HFFc6 (cell line): ENCODE measurements around the gene HOPX. TPM values are rescaled to one million over a fixed set of nuclear protein-coding genes. Genes with fewer than 3 reads are reported as not detected.
A peak's percentile ranks its signal among the peaks of the same experiment; 100 is the strongest.

Experiments used
- DNase-seq: peaks from one replicate; pipeline ENCODE4 v3.0.0-alpha.2; 2018
- H3K27ac Mint-ChIP-seq: 2 replicates; pipeline ENCODE4 v1.8.0; 2020; ENCODE audit warnings: mild to moderate bottlenecking, mixed read lengths
- H3K27me3 Mint-ChIP-seq: 2 replicates; pipeline ENCODE4 v1.8.0; 2021; ENCODE audit warnings: mild to moderate bottlenecking, moderate library complexity, mixed read lengths; ENCODE audit not compliant: insufficient read depth
- H3K36me3 Mint-ChIP-seq: 2 replicates; pipeline ENCODE4 v1.8.0; 2021; ENCODE audit warnings: low read depth, mixed read lengths
- H3K4me1 Mint-ChIP-seq: 2 replicates; pipeline ENCODE4 v1.8.0; 2020; ENCODE audit warnings: low read depth, mixed read lengths
- H3K4me3 Mint-ChIP-seq: 2 replicates; pipeline ENCODE4 v1.8.0; 2020; ENCODE audit warnings: mild to moderate bottlenecking, moderate library complexity, mixed read lengths
- H3K9me3 Mint-ChIP-seq: 2 replicates; pipeline ENCODE4 v1.8.0; 2020; ENCODE audit warnings: mild to moderate bottlenecking, mixed read lengths
- total RNA-seq, 6 experiments: library from RNA; stranded (reverse); fragmentation: NEBNext Ultra II Directional; extraction: Animal tissue kit (Norgen Biotek cat#: 25700); gene quantifications; 2 replicates in 1 of 6; 3 replicates in 5 of 6; pipeline ENCODE4 v1.2.3, GENCODE V29; 2021
- TF ChIP-seq, protein P1 (sequence below): fragments of 200-600 bp; sonication (generic); IDR thresholded peaks from 2 replicates; pipeline ENCODE4 v1.5.0; 2021; ENCODE audit warnings: antibody characterized with exemption, mild to moderate bottlenecking

Gene HOPX
- total RNA-seq, 6 experiments from 2014 or later, result not detected

DNA sequence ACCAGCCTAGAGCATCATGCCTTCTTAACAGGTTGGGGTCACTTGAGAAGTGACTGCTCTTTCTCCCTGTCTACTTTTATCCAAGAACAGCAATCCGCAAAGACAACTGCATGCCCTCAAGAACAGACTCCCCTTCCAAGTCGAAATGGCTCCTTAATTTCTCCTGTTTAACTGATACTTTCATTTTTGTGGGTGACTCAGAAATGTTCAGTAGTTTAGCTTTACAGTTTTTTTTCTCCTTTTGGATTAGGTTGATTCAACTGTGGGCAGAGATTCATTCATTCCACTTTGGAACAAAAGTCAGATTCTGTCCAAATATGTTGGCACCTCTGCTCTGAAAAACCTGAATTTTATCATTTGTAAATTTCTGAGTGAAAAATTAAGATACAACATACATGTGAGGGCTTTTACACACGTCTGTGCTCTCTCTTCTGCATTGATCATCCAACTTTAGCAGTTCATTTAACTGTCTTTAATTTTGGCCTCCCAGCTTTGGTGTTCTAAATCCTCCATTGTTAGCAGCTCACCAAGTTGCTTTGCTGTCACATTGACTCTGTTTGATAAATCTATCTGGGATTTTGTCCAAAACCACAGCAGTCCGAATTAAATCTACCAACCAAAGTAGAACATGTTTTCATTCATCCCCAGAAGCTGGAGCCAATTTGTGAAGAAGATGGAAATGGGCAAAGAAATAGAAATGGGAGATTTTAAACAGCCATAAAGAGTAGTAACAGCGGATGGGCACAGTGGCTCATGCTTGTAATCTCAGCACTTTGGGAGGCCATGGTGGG lies 50.0 kb downstream of the HOPX start:
- no peak for DNase-seq
- Mint-ChIP-seq H3K36me3 (peaks cover 11% of the 10 kb centered on the region; the same call in 1 of the 2 replicates), H3K27me3 (peaks cover 8% of the 10 kb centered on the region), H3K4me3 (peak overlapping the region; percentile 41; the same call in 1 of the 2 replicates), H3K4me1 (peaks cover 8% of the 10 kb centered on the region), H3K9me3 (peaks cover 12% of the 10 kb centered on the region), H3K27ac (no peak overlapping the region)
- TF ChIP-seq, protein P1, sequence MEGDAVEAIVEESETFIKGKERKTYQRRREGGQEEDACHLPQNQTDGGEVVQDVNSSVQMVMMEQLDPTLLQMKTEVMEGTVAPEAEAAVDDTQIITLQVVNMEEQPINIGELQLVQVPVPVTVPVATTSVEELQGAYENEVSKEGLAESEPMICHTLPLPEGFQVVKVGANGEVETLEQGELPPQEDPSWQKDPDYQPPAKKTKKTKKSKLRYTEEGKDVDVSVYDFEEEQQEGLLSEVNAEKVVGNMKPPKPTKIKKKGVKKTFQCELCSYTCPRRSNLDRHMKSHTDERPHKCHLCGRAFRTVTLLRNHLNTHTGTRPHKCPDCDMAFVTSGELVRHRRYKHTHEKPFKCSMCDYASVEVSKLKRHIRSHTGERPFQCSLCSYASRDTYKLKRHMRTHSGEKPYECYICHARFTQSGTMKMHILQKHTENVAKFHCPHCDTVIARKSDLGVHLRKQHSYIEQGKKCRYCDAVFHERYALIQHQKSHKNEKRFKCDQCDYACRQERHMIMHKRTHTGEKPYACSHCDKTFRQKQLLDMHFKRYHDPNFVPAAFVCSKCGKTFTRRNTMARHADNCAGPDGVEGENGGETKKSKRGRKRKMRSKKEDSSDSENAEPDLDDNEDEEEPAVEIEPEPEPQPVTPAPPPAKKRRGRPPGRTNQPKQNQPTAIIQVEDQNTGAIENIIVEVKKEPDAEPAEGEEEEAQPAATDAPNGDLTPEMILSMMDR, result no peak

DNA sequence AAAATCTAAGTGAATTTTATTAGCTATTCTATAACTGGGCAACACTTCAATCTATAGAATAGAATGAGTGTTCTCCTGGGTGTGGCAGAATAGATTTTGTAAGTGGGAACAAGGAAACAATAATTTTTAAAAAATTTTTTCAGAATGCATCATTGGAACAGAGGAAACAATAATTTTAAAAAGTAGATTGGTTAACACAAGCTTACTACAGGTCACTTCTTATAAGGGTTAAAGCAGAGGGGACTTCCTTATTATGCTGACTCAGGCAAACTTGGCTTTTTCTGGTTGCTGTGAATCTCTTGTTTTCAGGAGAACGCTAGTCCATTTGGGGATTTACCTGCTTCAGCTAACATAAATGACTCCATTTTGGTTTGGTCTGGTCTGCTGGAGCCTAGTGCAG lies 52.5 kb downstream of the HOPX start:
- Mint-ChIP-seq H3K27ac (no peak overlapping the region), H3K27me3 (peaks cover 17% of the 10 kb centered on the region), H3K9me3 (peaks cover 22% of the 10 kb centered on the region), H3K4me1 (peaks cover 8% of the 10 kb centered on the region), H3K36me3 (peaks cover 13% of the 10 kb centered on the region), H3K4me3 (no peak overlapping the region)
- TF ChIP-seq, protein P1, result no peak
- DNase-seq, result no peak

DNA sequence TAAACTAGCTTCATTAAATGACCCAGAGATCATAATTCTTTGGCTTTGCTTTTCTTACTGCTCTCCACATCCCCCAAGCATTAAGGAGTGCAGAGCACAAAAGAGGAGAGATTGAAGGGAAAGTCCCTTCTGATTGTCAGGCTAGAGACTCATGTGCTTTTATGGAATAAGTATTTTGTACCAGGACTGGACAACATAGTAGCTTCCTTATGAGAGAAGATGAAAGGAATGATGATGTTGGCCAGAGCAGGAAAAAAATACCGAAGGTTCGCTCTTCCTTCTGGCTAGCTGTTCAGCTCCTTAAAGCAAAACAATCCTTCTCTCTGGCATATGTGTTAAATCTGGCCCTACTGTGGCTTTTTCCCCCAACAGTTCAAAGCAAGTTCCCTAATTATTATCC lies 53.1 kb downstream of the HOPX start:
- Mint-ChIP-seq H3K9me3 (peaks cover 26% of the 10 kb centered on the region), H3K4me1 (peaks cover 8% of the 10 kb centered on the region), H3K36me3 (peaks cover 13% of the 10 kb centered on the region), H3K27me3 (peaks cover 19% of the 10 kb centered on the region), H3K4me3 (no peak overlapping the region), H3K27ac (no peak overlapping the region)
- TF ChIP-seq, protein P1, result no peak
- DNase-seq, result no peak

DNA sequence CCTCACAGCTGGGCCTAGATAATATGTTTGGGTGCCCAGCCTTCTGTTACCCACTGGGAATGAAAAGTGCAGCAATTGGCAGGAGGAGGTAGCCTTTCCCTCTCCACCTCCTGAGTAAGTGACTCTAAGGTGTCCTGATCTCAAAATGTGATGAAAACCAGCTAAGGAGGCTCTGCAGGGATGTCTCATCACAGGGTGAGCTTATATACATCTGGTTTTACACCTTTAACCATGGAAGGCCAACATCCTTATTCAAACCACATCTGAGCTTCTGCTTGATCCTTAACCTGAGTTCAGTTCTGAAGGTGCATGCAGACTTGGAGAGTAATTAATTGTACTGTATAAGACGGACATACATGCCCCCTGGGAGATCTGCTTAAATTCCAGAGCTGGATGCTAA lies 53.7 kb downstream of the HOPX start:
- no peak for DNase-seq
- peaks cover 19% of the 10 kb centered on the region for H3K27me3 Mint-ChIP-seq
- TF ChIP-seq, protein P1, result no peak
- no peak overlapping the region for H3K4me3 Mint-ChIP-seq
- no peak overlapping the region for H3K27ac Mint-ChIP-seq
- peaks cover 8% of the 10 kb centered on the region for H3K4me1 Mint-ChIP-seq
- peaks cover 13% of the 10 kb centered on the region for H3K36me3 Mint-ChIP-seq
- peaks cover 26% of the 10 kb centered on the region for H3K9me3 Mint-ChIP-seq

DNA sequence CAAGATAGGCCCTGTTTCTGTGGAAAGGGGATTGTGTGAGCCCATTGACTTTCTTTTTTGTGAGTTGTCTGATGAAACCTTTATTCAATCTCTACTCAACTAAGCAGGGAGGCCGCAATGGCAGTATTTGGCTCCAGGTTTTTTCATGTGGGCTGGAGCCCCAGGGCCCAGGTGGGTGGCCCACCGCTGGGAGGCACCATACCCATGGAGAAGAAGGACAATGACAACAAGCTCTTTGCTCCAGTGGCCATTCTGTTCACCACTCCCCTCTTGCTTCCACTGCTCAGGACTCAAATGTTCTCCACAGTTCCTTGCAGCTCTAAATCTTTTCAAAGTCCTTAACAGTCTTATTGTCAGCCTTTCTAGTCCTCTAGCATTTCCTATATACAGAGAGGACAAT lies 54.1 kb downstream of the HOPX start:
- H3K4me3 Mint-ChIP-seq, result no peak overlapping the region
- H3K9me3 Mint-ChIP-seq, result peaks cover 26% of the 10 kb centered on the region
- peaks cover 13% of the 10 kb centered on the region for H3K36me3 Mint-ChIP-seq
- H3K27ac Mint-ChIP-seq, result no peak overlapping the region
- H3K4me1 Mint-ChIP-seq, result peaks cover 8% of the 10 kb centered on the region
- peaks cover 19% of the 10 kb centered on the region for H3K27me3 Mint-ChIP-seq
- TF ChIP-seq, protein P1, result peak; percentile 35; the same call in 1 of the 2 replicates
- DNase-seq, result no peak
